ENCODE results near the gene OASL. TPM values are rescaled to one million over a fixed set of nuclear protein-coding genes. Genes with fewer than 3 reads are reported as not detected.

The OASL gene
- total and polyA plus RNA-seq, 9 of the 15 experiments (the other 6 are each of a cell fraction or from before 2014, with no cell fraction given): 0.14 TPM; not detected in 8

DNA sequence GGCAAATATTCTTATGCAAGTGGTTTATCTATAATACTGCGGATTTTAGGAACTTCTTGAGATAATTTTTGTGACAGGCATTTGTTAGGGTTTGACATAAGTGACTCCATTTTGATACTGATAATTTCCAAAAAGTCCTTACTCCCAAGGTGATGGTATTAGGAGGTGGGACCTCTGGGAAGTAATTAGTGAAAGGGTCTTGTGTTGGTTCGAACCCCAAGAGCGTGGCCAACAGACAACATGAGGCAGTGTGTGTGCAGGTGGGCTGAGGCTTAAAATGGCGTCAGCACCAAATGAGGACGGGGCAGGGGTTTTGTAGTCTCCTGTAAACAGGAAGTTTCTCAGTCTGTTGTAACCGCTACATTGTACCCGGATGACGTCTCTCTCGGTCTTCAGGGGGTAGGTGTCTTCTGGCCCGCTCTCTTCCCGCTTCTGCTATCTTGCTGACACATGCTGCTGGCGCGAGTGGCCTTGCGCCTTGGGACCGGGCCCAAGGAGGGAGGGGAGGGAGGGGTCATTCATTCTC, 21.0 kb downstream of the OASL start (continued):
- TF ChIP-seq, protein P1, sequence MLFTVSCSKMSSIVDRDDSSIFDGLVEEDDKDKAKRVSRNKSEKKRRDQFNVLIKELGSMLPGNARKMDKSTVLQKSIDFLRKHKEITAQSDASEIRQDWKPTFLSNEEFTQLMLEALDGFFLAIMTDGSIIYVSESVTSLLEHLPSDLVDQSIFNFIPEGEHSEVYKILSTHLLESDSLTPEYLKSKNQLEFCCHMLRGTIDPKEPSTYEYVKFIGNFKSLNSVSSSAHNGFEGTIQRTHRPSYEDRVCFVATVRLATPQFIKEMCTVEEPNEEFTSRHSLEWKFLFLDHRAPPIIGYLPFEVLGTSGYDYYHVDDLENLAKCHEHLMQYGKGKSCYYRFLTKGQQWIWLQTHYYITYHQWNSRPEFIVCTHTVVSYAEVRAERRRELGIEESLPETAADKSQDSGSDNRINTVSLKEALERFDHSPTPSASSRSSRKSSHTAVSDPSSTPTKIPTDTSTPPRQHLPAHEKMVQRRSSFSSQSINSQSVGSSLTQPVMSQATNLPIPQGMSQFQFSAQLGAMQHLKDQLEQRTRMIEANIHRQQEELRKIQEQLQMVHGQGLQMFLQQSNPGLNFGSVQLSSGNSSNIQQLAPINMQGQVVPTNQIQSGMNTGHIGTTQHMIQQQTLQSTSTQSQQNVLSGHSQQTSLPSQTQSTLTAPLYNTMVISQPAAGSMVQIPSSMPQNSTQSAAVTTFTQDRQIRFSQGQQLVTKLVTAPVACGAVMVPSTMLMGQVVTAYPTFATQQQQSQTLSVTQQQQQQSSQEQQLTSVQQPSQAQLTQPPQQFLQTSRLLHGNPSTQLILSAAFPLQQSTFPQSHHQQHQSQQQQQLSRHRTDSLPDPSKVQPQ (CRISPR knock-in tag; IDR thresholded peaks at IDR 0.05; ENCODE audit: borderline replicate concordance): no peak
- TF ChIP-seq, protein P2, sequence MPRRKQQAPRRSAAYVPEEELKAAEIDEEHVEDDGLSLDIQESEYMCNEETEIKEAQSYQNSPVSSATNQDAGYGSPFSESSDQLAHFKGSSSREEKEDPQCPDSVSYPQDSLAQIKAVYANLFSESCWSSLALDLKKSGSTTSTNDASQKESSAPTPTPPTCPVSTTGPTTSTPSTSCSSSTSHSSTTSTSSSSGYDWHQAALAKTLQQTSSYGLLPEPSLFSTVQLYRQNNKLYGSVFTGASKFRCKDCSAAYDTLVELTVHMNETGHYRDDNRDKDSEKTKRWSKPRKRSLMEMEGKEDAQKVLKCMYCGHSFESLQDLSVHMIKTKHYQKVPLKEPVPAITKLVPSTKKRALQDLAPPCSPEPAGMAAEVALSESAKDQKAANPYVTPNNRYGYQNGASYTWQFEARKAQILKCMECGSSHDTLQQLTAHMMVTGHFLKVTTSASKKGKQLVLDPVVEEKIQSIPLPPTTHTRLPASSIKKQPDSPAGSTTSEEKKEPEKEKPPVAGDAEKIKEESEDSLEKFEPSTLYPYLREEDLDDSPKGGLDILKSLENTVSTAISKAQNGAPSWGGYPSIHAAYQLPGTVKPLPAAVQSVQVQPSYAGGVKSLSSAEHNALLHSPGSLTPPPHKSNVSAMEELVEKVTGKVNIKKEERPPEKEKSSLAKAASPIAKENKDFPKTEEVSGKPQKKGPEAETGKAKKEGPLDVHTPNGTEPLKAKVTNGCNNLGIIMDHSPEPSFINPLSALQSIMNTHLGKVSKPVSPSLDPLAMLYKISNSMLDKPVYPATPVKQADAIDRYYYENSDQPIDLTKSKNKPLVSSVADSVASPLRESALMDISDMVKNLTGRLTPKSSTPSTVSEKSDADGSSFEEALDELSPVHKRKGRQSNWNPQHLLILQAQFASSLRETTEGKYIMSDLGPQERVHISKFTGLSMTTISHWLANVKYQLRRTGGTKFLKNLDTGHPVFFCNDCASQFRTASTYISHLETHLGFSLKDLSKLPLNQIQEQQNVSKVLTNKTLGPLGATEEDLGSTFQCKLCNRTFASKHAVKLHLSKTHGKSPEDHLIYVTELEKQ (CRISPR knock-in tag; IDR thresholded peaks at IDR 0.05): peak; percentile 79
- TF ChIP-seq, protein P3, sequence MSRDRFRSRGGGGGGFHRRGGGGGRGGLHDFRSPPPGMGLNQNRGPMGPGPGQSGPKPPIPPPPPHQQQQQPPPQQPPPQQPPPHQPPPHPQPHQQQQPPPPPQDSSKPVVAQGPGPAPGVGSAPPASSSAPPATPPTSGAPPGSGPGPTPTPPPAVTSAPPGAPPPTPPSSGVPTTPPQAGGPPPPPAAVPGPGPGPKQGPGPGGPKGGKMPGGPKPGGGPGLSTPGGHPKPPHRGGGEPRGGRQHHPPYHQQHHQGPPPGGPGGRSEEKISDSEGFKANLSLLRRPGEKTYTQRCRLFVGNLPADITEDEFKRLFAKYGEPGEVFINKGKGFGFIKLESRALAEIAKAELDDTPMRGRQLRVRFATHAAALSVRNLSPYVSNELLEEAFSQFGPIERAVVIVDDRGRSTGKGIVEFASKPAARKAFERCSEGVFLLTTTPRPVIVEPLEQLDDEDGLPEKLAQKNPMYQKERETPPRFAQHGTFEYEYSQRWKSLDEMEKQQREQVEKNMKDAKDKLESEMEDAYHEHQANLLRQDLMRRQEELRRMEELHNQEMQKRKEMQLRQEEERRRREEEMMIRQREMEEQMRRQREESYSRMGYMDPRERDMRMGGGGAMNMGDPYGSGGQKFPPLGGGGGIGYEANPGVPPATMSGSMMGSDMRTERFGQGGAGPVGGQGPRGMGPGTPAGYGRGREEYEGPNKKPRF (IDR thresholded peaks at IDR 0.05; ENCODE audit: low read depth, low read length): no peak
- TF ChIP-seq, protein P4, sequence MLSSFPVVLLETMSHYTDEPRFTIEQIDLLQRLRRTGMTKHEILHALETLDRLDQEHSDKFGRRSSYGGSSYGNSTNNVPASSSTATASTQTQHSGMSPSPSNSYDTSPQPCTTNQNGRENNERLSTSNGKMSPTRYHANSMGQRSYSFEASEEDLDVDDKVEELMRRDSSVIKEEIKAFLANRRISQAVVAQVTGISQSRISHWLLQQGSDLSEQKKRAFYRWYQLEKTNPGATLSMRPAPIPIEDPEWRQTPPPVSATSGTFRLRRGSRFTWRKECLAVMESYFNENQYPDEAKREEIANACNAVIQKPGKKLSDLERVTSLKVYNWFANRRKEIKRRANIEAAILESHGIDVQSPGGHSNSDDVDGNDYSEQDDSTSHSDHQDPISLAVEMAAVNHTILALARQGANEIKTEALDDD (IDR thresholded peaks at IDR 0.05): no peak
- TF ChIP-seq PHTF2 (CRISPR knock-in tag; IDR thresholded peaks at IDR 0.05) (no peak), ZBTB7A (IDR thresholded peaks at IDR 0.05; ENCODE audit: borderline replicate concordance, control insufficient read depth, low read depth, low read length) (peak; percentile 28; the same call in 1 of the 2 replicates), ESRRB (CRISPR knock-in tag; IDR thresholded peaks at IDR 0.05; ENCODE audit: borderline replicate concordance) (no peak)
- TF ChIP-seq, protein P5, sequence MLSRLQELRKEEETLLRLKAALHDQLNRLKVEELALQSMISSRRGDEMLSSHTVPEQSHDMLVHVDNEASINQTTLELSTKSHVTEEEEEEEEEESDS (CRISPR knock-in tag; IDR thresholded peaks at IDR 0.05): no peak
- TF ChIP-seq, protein P6, sequence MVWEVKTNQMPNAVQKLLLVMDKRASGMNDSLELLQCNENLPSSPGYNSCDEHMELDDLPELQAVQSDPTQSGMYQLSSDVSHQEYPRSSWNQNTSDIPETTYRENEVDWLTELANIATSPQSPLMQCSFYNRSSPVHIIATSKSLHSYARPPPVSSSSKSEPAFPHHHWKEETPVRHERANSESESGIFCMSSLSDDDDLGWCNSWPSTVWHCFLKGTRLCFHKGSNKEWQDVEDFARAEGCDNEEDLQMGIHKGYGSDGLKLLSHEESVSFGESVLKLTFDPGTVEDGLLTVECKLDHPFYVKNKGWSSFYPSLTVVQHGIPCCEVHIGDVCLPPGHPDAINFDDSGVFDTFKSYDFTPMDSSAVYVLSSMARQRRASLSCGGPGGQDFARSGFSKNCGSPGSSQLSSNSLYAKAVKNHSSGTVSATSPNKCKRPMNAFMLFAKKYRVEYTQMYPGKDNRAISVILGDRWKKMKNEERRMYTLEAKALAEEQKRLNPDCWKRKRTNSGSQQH (CRISPR knock-in tag; IDR thresholded peaks at IDR 0.05): peak; percentile 86; the same call in 1 of the 2 replicates
- TF ChIP-seq, protein P7, sequence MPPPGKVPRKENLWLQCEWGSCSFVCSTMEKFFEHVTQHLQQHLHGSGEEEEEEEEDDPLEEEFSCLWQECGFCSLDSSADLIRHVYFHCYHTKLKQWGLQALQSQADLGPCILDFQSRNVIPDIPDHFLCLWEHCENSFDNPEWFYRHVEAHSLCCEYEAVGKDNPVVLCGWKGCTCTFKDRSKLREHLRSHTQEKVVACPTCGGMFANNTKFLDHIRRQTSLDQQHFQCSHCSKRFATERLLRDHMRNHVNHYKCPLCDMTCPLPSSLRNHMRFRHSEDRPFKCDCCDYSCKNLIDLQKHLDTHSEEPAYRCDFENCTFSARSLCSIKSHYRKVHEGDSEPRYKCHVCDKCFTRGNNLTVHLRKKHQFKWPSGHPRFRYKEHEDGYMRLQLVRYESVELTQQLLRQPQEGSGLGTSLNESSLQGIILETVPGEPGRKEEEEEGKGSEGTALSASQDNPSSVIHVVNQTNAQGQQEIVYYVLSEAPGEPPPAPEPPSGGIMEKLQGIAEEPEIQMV (tag; conservative IDR thresholded peaks at IDR 0.05; ENCODE audit: low read depth): peak; percentile 90
